ENCODE results near the gene SPTBN1. TPM values are rescaled to one million over a fixed set of nuclear protein-coding genes. Genes with fewer than 3 reads are reported as not detected.

The SPTBN1 gene
- total and polyA plus RNA-seq, 2 experiments from 2014 or later = 57.7 to 187 TPM

DNA sequence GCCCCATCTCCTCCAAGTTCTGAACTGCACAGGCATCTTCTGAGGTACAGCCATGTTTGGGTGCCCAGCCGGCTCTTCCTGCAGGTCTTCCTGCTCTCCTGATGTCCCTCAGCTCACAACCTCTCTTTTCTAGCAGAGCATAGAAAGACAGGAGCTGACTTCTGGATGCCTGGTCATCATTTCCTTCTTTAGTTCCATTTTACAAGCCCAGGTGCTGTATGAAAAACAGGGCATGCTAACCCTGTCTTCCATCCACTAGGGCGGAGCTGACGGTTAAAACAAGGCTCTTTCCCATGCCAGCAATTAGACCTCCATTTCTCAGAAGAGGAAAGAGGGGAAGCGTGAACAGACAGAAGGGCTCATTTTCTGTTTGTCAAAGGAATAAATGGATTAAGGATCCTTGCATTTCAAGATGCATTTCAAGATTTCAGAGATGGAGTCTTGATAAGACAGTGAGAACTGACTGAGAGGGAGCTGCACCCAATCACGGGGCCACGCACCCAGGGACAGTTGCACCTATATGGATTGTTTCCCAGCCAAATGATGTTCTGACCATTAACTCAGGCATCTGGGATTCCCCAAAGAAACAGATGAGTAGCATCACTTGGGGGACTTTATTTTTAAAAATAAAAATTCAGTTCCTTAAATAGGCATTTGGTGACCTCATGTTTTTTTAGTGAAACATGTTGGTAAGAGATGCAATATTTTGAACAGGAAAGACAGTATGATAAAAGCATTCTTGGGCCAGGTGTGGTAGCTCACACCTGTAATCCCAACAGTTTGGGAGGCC lies 221.5 kb downstream of the SPTBN1 start:
- DNase-seq = no peak
- Histone ChIP-seq H3F3A (ENCODE audit: insufficient read depth) (peaks cover 17% of the 10 kb centered on the region; the same call in 1 of the 2 replicates), H3K27me3 (replicated peaks; ENCODE audit: insufficient read depth) (no peaks in the 10 kb centered on the region), H3K4me3 (no peak overlapping the region), H3K9me2 (ENCODE audit: insufficient read depth) (no peaks in the 10 kb centered on the region), H3K36me3 (ENCODE audit: low read depth) (no peaks in the 10 kb centered on the region), H3K27ac (no peak overlapping the region), H3K9me3 (ENCODE audit: low read depth) (no peaks in the 10 kb centered on the region), H3K4me1 (ENCODE audit: insufficient read depth) (peaks cover 36% of the 10 kb centered on the region), H3K4me2 (ENCODE audit: unreplicated experiment) (no peak overlapping the region), H3K9ac (no peak overlapping the region), H2AFZ (no peak overlapping the region), H4K20me1 (ENCODE audit: insufficient read depth) (no peaks in the 10 kb centered on the region), H3K79me2 (ENCODE audit: insufficient read depth) (no peaks in the 10 kb centered on the region)
- TF ChIP-seq EZH2phosphoT487 (IDR thresholded peaks at IDR 0.05; ENCODE audit: insufficient read depth, low read depth) (no peak), EZH2 (IDR thresholded peaks at IDR 0.05; ENCODE audit: insufficient read depth, poor library complexity, severe bottlenecking) (no peak)
- WGBS, 2 experiments (ENCODE audit: low coverage in 1 of 2, low lambda C conversion rate in 2 of 2, missing lambda C conversion rate in 2 of 2) = 92 to 94% methylated on average over 6 of the region's 6 CpGs
- in situ Hi-C loops (cut with MboI) = no loop called here

DNA sequence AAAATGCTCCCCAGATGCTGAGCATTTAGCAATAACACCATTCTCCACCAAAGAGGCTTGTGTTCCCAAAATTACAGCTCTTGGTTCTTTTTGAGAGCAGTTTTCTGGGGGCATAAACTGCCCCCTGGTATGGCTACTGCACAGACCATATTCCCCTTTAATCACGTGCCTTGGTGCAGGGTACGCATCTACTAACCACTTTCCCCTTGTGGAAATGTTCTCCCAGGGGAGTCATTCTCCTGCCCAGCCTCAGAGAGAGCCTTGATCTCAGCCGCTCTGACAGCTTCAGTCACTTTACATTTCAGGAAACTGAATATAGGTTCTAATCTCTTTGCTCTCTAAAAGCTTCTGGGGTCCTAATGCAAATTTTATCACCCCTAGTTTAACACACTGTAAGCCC lies 222.6 kb downstream of the SPTBN1 start:
- DNase-seq = no peak
- no peak for TF ChIP-seq EZH2phosphoT487 (IDR thresholded peaks at IDR 0.05; ENCODE audit: insufficient read depth, low read depth)
- no peak for TF ChIP-seq EZH2 (IDR thresholded peaks at IDR 0.05; ENCODE audit: insufficient read depth, poor library complexity, severe bottlenecking)
- in situ Hi-C loops (cut with MboI) = no loop called here
- no peaks in the 10 kb centered on the region for H3K36me3 ChIP-seq (ENCODE audit: low read depth)
- H3K9me3 ChIP-seq (ENCODE audit: low read depth) = no peaks in the 10 kb centered on the region
- H4K20me1 ChIP-seq (ENCODE audit: insufficient read depth) = no peaks in the 10 kb centered on the region
- H2AFZ ChIP-seq = no peak overlapping the region
- H3K4me3 ChIP-seq = no peak overlapping the region
- H3F3A ChIP-seq (ENCODE audit: insufficient read depth) = peaks cover 14% of the 10 kb centered on the region; the same call in 1 of the 2 replicates
- 73 to 81% methylated on average over 3 of the region's 3 CpGs for WGBS, 2 experiments (ENCODE audit: low coverage in 1 of 2, low lambda C conversion rate in 2 of 2, missing lambda C conversion rate in 2 of 2)
- H3K79me2 ChIP-seq (ENCODE audit: insufficient read depth) = no peaks in the 10 kb centered on the region
- H3K4me1 ChIP-seq (ENCODE audit: insufficient read depth) = peaks cover 25% of the 10 kb centered on the region
- H3K9me2 ChIP-seq (ENCODE audit: insufficient read depth) = no peaks in the 10 kb centered on the region
- no peak overlapping the region for H3K27ac ChIP-seq
- H3K27me3 ChIP-seq (replicated peaks; ENCODE audit: insufficient read depth) = no peaks in the 10 kb centered on the region
- no peak overlapping the region for H3K4me2 ChIP-seq (ENCODE audit: unreplicated experiment)
- H3K9ac ChIP-seq = no peak overlapping the region

DNA sequence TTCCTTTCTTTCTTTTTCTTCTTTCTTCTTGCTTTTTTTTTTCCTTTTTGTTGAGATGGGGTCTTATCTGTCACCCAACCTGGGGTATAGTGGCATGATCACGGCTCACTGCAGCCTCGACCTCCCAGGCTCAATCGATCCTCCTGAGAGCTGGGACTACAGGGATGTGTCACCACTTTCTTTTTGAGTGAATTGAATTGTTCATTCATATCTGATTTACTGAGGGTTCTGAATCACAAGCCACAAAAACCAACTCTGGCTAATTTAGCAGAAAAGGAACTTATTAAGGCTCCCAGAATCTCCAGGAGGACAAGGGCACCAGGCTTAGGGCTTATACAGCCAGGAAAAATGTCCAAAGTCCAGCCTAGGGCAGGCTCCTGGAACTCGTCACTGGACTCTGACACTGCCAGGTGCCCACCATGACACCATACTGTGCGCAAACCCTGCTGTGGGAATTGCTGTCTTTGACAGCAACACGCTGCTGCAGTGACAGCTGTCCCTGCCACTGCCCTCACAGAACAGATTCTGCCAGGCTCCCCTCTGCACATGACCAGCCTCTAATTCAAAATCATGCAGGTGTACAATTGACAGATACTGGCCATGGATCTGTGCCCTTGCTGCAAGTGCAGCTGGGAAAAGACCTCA lies 224.4 kb downstream of the SPTBN1 start:
- no peaks in the 10 kb centered on the region for H3K9me3 ChIP-seq (ENCODE audit: low read depth)
- H3K36me3 ChIP-seq (ENCODE audit: low read depth) = no peaks in the 10 kb centered on the region
- no peak overlapping the region for H3K9ac ChIP-seq
- peak overlapping the region; percentile 20 for H3K4me2 ChIP-seq (ENCODE audit: unreplicated experiment)
- no peaks in the 10 kb centered on the region for H4K20me1 ChIP-seq (ENCODE audit: insufficient read depth)
- 50 to 56% methylated on average over 6 of the region's 6 CpGs for WGBS, 2 experiments (ENCODE audit: low coverage in 1 of 2, low lambda C conversion rate in 2 of 2, missing lambda C conversion rate in 2 of 2)
- H3K4me3 ChIP-seq = peak overlapping the region; percentile 17; the same call in 1 of the 2 replicates
- H3F3A ChIP-seq (ENCODE audit: insufficient read depth) = peaks cover 14% of the 10 kb centered on the region; the same call in 1 of the 2 replicates
- H3K79me2 ChIP-seq (ENCODE audit: insufficient read depth) = no peaks in the 10 kb centered on the region
- no peak for TF ChIP-seq EZH2phosphoT487 (IDR thresholded peaks at IDR 0.05; ENCODE audit: insufficient read depth, low read depth)
- H2AFZ ChIP-seq = no peak overlapping the region
- peaks cover 5% of the 10 kb centered on the region; the same call in 1 of the 2 replicates for H3K27me3 ChIP-seq (replicated peaks; ENCODE audit: insufficient read depth)
- in situ Hi-C loops (cut with MboI) = no loop called here
- no peak overlapping the region for H3K27ac ChIP-seq
- no peaks in the 10 kb centered on the region for H3K9me2 ChIP-seq (ENCODE audit: insufficient read depth)
- H3K4me1 ChIP-seq (ENCODE audit: insufficient read depth) = peaks cover 21% of the 10 kb centered on the region
- peak; percentile 68 for DNase-seq

DNA sequence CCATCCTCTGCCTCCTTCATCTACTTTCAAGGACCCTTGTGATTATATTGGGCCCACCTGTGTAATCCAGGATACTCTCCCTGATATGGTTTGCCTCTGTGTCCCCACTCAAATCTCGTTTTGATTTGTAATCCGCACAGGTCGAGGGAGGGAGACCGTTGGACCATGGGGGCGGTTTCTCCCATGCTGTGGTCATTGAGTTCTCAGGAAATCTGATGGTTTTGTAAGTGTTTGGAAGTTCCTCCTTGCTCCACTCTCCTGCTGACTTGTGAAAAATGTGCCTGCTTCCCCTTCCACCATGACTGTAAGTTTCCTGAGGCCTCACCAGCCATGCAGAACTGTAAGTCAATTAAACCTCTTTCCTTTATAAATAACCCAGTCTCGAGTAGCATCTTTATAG lies 225.3 kb downstream of the SPTBN1 start:
- H2AFZ ChIP-seq = no peak overlapping the region
- H4K20me1 ChIP-seq (ENCODE audit: insufficient read depth) = no peaks in the 10 kb centered on the region
- no peaks in the 10 kb centered on the region for H3K79me2 ChIP-seq (ENCODE audit: insufficient read depth)
- no peaks in the 10 kb centered on the region for H3K36me3 ChIP-seq (ENCODE audit: low read depth)
- H3K4me2 ChIP-seq (ENCODE audit: unreplicated experiment) = no peak overlapping the region
- no peaks in the 10 kb centered on the region for H3K9me3 ChIP-seq (ENCODE audit: low read depth)
- H3K4me1 ChIP-seq (ENCODE audit: insufficient read depth) = peaks cover 16% of the 10 kb centered on the region
- DNase-seq = no peak
- peaks cover 5% of the 10 kb centered on the region; the same call in 1 of the 2 replicates for H3K27me3 ChIP-seq (replicated peaks; ENCODE audit: insufficient read depth)
- peaks cover 8% of the 10 kb centered on the region; the same call in 1 of the 2 replicates for H3F3A ChIP-seq (ENCODE audit: insufficient read depth)
- no peak overlapping the region for H3K4me3 ChIP-seq
- no peak for TF ChIP-seq EZH2 (IDR thresholded peaks at IDR 0.05; ENCODE audit: insufficient read depth, poor library complexity, severe bottlenecking)
- H3K9me2 ChIP-seq (ENCODE audit: insufficient read depth) = no peaks in the 10 kb centered on the region
- WGBS, 2 experiments (ENCODE audit: low coverage in 1 of 2, low lambda C conversion rate in 2 of 2, missing lambda C conversion rate in 2 of 2) = 92 to 95% methylated on average over 6 of the region's 6 CpGs
- in situ Hi-C loops (cut with MboI) = no loop called here
- H3K9ac ChIP-seq = no peak overlapping the region
- H3K27ac ChIP-seq = no peak overlapping the region

Data from GM23248 (cell line).